ENCODE results near the gene SECISBP2.
A peak's percentile ranks its signal among the peaks of the same experiment; 100 is the strongest.

Gene SECISBP2

DNA sequence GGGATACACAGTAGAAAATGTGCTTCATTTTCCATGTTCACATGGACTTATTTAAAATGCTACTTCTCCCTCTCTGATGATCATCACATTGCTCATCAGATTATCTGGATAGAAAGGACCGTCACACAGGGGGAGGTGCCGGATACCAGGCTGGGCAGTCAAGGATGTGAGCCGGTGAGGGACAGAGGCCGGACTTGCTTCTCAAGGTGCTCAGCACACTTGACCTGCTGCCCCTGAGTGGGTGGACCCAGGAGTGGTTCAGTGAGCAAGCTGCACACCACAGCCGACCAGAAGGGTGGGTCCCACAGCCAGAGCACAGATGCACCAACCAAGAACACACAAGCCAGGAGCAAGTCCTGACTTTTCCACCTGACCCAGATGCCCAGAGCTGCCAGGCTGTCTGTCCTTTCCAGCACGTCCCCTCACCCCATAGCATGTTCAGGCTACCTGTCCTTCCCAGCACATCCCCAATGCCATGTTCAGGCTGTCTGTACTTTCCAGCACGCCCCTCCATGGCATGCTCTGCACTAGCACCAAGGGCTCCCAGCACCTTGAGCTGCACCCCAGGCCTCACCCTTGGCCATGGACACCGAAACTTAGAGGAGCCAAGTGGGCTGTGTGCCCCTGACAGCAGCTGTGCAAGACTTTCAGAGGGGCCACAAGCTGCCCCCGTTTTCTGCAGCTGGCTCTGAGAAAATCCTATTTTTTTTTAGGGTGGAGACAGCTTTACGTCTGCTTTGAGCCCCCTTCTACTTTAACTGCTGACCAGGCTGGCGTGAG, 77.8 kb downstream of the SECISBP2 start:
- Histone ChIP-seq H3K36me3 (peaks cover 86% of the 10 kb centered on the region), H4K20me1 (peaks cover 41% of the 10 kb centered on the region), H3K4me2 (no peak overlapping the region), H3K27ac (no peak overlapping the region), H3K4me3 (no peak overlapping the region), H3K4me1 (peaks cover 31% of the 10 kb centered on the region), H3K9me3 (no peaks in the 10 kb centered on the region), H3K9ac (no peak overlapping the region), H3K27me3 (no peaks in the 10 kb centered on the region)
- no peak for TF ChIP-seq Cebpa-rat (IDR thresholded peaks at IDR 0.05)

DNA sequence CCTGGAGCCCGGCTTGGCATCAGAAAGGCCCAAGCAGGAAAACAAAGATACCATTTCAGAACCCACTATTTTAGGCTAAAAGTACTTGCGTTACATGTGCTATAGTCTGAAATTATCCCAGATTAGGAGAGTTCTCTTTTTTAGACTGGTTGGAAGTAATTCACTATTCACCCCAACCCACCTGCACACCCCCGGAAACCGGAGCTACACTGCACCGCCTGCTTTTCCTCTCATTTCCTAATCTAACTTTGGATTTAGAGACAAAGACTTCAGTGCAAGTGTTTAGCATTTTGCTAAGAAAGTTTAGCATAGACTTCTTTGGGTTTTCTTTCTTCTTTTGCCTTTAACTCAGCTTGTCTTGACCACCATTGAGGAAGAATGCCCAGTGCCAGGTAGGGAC, 79.2 kb downstream of the SECISBP2 start:
- H3K4me3 ChIP-seq: no peak overlapping the region
- peaks cover 38% of the 10 kb centered on the region for H3K4me1 ChIP-seq
- H3K9me3 ChIP-seq: no peaks in the 10 kb centered on the region
- peaks cover 34% of the 10 kb centered on the region for H4K20me1 ChIP-seq
- peaks cover 80% of the 10 kb centered on the region for H3K36me3 ChIP-seq
- H3K27me3 ChIP-seq: no peaks in the 10 kb centered on the region
- no peak overlapping the region for H3K27ac ChIP-seq
- no peak overlapping the region for H3K4me2 ChIP-seq
- no peak for TF ChIP-seq Cebpa-rat (IDR thresholded peaks at IDR 0.05)
- H3K9ac ChIP-seq: no peak overlapping the region

DNA sequence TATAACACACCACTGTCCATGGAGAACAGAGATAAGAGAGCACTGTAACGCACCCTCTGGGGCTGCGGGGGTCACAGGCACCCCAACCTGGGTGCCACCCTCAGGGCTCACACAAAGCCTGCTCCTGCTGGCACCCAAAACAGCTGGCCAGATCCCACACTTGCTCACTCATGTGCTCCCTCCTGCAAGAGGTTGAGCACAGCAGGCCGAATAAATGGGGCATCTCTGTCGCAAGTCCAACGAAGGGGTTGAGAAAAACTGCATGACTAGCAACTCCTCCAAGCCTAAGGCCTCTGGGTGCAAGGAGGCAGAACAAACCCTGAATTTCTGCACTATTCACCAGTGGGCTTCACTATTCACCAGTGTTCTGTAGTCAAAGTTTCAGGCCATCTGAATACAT, 80.3 kb downstream of the SECISBP2 start:
- Histone ChIP-seq H3K9ac (no peak overlapping the region), H3K36me3 (peaks cover 77% of the 10 kb centered on the region), H3K4me3 (no peak overlapping the region), H4K20me1 (peaks cover 36% of the 10 kb centered on the region), H3K27me3 (no peaks in the 10 kb centered on the region), H3K4me2 (no peak overlapping the region), H3K9me3 (no peaks in the 10 kb centered on the region), H3K27ac (no peak overlapping the region), H3K4me1 (peaks cover 48% of the 10 kb centered on the region)
- no peak for TF ChIP-seq Cebpa-rat (IDR thresholded peaks at IDR 0.05)

DNA sequence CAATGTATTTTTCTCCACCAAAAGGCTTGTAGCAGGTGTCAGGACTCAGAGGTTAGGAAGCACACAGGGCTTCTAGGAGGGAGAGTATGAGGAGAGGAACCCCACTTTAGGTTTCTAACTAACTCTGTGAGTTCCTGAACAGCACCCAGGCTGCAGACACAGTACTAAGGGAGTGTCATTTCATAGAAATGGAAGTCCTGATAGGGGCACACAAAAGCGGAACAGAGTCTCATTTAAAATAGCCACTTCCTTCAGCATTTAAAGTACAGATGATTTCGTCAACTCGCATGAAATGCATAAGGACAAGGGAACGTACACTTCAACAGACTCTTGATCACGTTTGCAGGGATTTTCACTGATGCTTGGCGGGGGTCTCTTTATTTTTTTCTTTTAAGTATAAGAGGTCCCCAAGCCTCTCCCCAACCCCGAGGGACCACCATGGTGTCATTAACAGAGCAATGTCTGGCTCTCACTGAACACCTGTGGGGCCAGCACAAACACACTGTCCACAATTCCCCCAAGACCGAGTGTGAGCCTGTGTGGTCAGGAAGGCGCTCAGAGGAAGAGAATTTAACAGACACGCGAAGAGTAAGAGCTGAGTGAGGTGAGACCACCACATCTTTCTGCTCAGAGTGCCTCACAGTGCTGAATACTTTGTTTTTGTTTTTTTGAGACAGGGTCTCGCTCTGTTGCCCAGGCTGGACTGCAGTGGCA, 82.3 kb downstream of the SECISBP2 start:
- Histone ChIP-seq H3K4me3 (0 out of 2 replicates have a peak overlapping the region, but pooled peaks have one; percentile 26), H4K20me1 (peaks cover 42% of the 10 kb centered on the region), H3K9me3 (no peaks in the 10 kb centered on the region), H3K36me3 (peaks cover 70% of the 10 kb centered on the region), H3K4me1 (peaks cover 68% of the 10 kb centered on the region), H3K27ac (peak overlapping the region; percentile 64), H3K27me3 (no peaks in the 10 kb centered on the region), H3K4me2 (peak overlapping the region; percentile 83), H3K9ac (peak overlapping the region; percentile 39; the same call in 1 of the 2 replicates)
- TF ChIP-seq Cebpa-rat (IDR thresholded peaks at IDR 0.05): no peak

DNA sequence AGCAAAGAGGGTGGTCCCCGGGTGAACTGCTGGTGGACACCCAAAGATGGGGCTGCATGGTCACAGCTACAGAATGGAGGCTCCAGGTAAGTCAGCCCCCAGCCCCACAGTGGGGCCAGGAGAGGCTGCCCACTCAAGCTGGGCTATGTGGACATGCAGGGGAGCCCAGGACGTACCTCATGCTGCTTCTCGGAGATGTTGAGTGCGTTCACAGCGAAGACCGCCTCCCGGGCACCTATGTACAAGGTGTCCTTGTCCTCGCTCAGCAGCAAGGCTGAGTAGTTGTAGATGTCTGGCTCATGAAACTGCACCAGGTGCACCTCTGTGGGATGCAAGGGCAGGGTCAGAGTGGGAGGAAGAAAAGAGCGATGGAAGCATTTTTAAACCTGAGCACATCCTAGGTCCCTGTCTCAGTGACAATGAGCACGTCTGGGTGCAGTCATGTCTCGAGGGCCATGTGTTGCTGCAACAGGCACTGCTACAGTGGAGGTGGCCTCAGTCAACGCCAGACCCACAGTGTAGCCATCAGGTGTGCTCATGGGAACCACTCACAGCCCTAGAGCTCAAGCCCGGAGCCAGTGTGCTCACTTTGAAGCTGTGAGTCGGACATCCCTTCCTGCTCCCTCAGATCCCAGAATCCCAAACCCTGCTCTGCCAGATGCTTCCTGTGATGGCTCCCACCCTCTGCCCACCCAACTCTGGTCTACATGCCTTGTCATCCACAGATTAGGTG, 84.6 kb downstream of the SECISBP2 start:
- Histone ChIP-seq H4K20me1 (peaks cover 53% of the 10 kb centered on the region), H3K4me1 (peaks cover 91% of the 10 kb centered on the region), H3K4me2 (peak overlapping the region; percentile 83), H3K36me3 (peaks cover 54% of the 10 kb centered on the region), H3K27ac (no peak overlapping the region), H3K4me3 (no peak overlapping the region), H3K9me3 (peaks cover 6% of the 10 kb centered on the region), H3K27me3 (no peaks in the 10 kb centered on the region), H3K9ac (no peak overlapping the region)
- no peak for TF ChIP-seq Cebpa-rat (IDR thresholded peaks at IDR 0.05)

DNA sequence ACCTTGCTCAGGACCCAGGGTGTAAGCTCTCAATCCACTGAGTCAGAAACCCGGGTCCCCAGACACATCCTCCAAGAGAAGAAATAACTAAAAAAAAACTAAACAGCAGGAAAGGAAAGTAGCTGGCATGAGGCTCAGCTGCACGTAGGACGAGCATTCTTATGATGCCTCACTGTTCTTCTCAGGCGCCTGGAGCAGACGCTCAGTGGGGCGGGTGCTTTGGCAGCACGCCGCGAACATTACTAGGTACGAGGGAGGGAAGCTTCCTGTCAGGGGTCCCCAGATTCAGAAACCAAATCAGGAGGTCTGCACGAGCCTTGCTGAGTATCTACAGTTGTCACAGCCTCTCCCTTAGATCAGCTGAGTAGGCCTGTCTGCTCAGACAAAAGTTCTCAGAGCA, 85.8 kb downstream of the SECISBP2 start:
- H3K4me1 ChIP-seq: peaks cover 98% of the 10 kb centered on the region
- H3K36me3 ChIP-seq: peaks cover 44% of the 10 kb centered on the region
- no peak overlapping the region for H3K4me3 ChIP-seq
- H4K20me1 ChIP-seq: peaks cover 65% of the 10 kb centered on the region
- TF ChIP-seq Cebpa-rat (IDR thresholded peaks at IDR 0.05): no peak
- H3K9ac ChIP-seq: no peak overlapping the region
- H3K4me2 ChIP-seq: peak overlapping the region; percentile 94
- peaks cover 6% of the 10 kb centered on the region for H3K9me3 ChIP-seq
- H3K27ac ChIP-seq: peak overlapping the region; percentile 90; the same call in 1 of the 2 replicates
- H3K27me3 ChIP-seq: no peaks in the 10 kb centered on the region

DNA sequence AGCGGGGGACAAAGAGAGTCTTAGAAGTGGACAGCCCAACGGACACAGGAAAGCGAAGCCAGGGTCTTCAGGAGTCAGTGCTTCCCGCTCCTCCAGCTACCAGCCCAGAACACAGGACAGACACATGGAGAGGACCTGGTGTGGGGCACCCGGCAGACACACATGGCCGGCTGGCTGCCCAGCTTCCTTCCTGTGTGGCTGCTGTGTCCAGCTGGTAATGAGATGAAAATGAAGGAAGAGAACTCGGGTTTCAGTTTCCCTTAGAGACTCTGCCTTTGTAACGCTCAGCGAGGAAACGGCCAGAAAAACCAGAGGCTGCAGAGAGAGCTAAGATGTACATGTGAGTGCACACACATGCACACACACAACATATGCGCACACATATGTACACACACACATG, 87.5 kb downstream of the SECISBP2 start:
- Histone ChIP-seq H3K9me3 (peaks cover 6% of the 10 kb centered on the region), H3K27ac (peak overlapping the region; percentile 90), H3K4me1 (peaks cover 98% of the 10 kb centered on the region), H4K20me1 (peaks cover 70% of the 10 kb centered on the region), H3K36me3 (peaks cover 40% of the 10 kb centered on the region), H3K4me3 (peak overlapping the region; percentile 55), H3K4me2 (peak overlapping the region; percentile 94), H3K27me3 (no peaks in the 10 kb centered on the region), H3K9ac (peak overlapping the region; percentile 77)
- TF ChIP-seq Cebpa-rat (IDR thresholded peaks at IDR 0.05): no peak

DNA sequence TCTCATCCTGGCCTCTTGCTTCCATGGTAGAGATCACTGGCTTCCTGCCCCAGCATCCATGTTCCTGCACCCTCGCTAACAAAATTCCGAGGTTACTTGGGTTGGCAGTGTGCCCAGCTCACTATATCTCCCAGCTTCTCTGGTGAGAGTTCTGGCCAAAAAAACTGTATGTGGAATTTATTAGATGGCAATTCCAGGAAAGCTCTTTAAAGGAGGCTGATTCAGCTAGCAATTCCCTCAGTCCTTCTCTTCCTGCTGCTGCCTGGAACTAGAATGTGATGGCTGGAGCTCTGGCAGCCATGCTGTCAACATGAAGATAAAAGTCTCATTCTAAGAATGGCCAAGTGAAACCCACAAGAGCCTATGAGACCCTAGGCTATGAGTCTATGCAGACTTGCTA, 88.8 kb downstream of the SECISBP2 start:
- Histone ChIP-seq H3K27ac (peak overlapping the region; percentile 90), H3K4me3 (no peak overlapping the region), H3K9me3 (peaks cover 6% of the 10 kb centered on the region), H3K4me2 (peak overlapping the region; percentile 94), H4K20me1 (peaks cover 76% of the 10 kb centered on the region; the same call in 1 of the 2 replicates), H3K36me3 (peaks cover 49% of the 10 kb centered on the region), H3K9ac (peak overlapping the region; percentile 77; the same call in 1 of the 2 replicates), H3K4me1 (peaks cover 98% of the 10 kb centered on the region), H3K27me3 (no peaks in the 10 kb centered on the region)
- no peak for TF ChIP-seq Cebpa-rat (IDR thresholded peaks at IDR 0.05)

DNA sequence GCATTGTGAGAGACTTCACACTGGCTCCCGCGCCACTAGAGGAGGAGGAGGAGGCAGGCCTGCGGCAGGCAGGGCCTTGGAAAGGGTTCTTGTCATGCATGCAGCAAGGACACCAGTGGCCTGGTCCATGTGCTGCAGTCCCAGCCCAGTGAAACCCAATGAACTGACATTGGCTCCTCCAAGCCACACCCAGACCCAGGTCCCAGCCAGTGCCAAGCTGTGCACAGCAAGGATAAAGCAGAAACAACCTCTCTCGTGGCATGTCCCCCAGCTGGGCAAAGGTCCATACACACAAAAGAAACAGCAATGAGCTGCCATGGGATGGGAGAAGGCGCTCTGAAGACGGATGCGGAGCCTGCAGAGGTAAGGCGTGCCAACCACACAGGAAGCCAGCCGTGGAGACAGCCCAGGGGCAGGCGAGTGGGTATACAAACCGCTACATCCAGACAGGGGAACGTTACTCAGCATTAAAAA, 90.4 kb downstream of the SECISBP2 start:
- H3K27ac ChIP-seq: peak overlapping the region; percentile 90
- H3K4me2 ChIP-seq: peak overlapping the region; percentile 94
- peaks cover 90% of the 10 kb centered on the region for H4K20me1 ChIP-seq
- H3K27me3 ChIP-seq: no peaks in the 10 kb centered on the region
- H3K4me1 ChIP-seq: peaks cover 100% of the 10 kb centered on the region
- H3K9me3 ChIP-seq: peaks cover 6% of the 10 kb centered on the region
- TF ChIP-seq Cebpa-rat (IDR thresholded peaks at IDR 0.05): no peak
- peak overlapping the region; percentile 67; the same call in 1 of the 2 replicates for H3K9ac ChIP-seq
- H3K4me3 ChIP-seq: peak overlapping the region; percentile 26; the same call in 1 of the 2 replicates
- H3K36me3 ChIP-seq: peaks cover 52% of the 10 kb centered on the region
